GM19397 (cell line): ENCODE results near the gene IGHMBP2.
"Not testable (repeated sequence)": the region's sequence is repeated elsewhere in the genome, so short reads cannot be mapped to it uniquely, and the experiment has no call there.

Source experiments
- ATAC-seq: cut with Tn5 transposase; IDR thresholded peaks from one replicate; pipeline ENCODE4 v1.9.1; 2021; ENCODE audit warnings: mild to moderate bottlenecking, moderate library complexity; ENCODE audit not compliant: unreplicated experiment

Gene IGHMBP2

DNA sequence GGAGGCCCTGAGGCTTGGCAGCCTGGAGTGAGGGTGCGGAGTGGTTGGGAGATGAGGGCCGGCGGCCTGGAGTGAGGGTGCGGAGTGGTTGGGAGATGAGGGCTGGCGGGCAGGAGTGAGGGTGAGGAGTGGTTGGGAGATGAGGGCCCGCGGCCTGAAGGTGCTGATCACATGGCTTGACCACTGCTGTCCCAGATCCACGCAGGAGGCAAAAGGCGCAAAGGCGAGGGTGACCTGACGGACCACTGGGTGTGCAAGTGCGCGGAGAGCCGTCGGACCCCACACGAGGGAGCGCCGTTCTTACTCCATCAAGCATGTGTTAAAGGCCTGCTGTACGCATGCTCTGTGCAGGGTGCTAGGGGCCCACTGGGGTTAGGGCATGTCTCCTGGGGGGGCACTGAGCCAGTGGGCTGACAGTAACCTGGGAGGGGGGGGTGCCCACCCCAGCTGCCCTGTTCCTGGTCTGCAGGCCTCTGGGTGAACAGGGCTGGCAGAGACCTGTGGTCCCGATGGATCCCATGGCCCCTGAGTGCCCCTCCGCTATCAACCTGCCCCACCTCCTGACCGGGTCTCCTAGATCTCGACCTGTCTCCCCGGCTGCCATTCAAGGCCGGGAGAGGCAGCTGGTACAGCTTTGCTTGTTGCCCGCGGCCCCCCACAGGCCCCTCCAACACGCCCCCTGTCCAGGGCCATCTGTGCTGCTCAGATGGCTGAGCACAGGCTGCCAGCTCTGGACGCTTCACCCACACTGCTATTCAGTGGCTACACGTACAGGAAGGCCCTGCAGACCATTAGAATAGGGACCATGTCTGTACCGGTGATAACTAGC lies 56.0 kb downstream of the IGHMBP2 start:
- ATAC-seq = no peak

DNA sequence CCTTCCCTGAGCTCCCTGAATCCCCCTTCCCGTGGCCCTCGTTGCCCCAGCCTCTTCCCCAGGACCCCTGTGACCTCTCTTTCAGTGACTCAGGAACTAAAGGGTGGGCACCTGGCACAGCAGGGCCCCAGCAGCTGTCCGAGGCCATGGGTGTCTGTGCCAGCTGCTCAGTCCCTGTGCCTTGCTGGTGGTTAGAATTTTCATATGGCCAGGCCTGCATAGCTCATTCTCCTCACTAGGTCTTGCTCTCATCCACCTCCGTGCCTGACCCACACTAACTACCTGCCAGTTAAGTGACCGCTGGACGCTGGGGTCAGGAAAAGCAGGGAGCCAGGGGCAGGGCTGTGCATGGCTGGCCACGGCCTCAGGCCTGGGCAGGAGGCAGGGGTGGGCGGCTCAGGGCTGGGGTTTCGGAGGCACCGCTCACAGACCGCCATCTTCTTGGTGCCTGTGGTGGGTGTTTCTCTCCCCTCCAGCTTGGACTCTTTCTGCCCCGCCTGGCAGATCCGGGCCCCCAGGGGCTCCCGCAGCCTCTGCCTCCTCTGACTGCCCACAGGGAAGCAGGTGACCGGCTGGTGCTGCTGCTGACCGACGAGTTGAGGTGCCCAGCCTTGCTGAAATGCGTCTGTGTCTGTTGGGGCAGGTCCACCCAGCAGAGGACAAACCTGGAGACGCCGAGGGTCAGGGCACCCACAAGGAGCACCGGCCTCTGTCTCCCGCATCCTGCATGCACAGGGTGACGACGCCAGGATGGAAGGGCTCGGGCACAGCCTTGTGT lies 56.8 kb downstream of the IGHMBP2 start:
- ATAC-seq = no peak

DNA sequence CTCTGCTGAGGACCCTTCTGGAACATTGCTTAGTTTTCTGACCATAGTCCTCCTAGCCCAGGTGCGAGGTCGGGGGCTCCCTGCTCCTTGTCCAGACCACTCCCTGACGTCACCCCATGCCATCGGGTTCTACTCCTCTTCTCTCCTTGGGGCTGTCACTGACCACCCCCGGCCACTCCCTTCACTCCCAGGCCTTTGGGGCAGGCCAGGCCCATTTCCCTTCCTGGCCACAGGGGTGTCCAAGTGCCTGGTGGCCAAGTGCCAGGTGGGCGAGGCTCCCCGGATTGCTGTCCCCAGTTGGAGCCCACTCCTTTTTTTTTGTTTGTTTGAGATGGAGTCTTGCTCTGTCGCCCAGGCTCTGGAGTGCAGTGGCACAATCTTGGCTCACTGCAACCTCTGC lies 57.6 kb downstream of the IGHMBP2 start:
- no peak for ATAC-seq

DNA sequence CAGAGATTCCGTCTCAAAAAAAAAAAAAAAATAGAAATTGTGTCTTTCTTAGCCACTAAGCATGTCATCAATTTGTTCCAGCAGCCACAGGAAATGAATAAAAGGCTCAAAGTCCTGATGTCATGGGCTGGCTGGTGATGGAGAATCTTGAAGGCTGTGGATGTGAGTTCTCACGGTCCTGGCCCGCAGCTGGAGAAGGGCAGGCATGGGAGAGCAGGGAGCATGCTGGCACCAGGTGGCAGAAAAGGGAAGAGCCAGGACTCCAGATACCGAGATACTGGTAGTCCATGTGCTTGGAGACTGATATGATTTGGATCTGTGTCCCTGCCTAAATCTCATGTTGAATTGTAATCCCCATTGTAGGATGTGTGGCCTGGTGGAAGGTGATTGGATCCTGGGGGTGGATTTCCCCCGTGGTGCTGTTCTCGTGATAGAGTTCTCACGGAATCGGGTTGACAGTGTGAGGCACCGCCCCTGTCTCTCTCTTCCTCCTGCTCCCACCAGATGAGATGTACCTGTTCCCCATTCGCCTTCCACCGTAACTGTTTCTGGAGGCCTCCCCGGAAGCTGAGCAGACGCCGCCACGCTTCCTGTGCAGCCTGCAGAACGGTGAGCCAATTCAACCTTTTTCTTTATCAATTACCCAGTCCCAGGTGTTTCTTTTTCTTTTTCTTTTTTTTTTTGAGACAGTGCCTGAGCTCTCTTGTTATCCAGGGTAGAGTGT lies 59.0 kb downstream of the IGHMBP2 start:
- no peak for ATAC-seq

DNA sequence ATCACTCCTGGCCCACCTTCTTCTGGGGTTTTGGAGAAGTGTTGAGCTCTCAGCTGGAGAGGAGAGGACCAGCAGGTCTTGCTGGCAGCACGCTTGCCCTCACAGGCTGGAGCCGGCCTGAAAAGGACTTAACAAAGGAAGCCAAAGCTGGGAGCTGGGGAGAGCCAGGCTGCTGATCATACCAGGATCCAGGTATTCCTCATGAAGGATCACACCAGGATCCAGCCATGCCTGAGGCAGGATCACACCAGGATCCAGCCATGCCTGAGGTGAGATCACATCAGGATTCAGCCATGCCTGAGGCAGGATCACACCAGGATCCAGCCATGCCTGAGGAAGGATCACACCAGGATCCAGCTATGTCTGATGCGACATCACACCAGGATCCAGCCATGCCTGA lies 60.1 kb downstream of the IGHMBP2 start:
- no peak for ATAC-seq

DNA sequence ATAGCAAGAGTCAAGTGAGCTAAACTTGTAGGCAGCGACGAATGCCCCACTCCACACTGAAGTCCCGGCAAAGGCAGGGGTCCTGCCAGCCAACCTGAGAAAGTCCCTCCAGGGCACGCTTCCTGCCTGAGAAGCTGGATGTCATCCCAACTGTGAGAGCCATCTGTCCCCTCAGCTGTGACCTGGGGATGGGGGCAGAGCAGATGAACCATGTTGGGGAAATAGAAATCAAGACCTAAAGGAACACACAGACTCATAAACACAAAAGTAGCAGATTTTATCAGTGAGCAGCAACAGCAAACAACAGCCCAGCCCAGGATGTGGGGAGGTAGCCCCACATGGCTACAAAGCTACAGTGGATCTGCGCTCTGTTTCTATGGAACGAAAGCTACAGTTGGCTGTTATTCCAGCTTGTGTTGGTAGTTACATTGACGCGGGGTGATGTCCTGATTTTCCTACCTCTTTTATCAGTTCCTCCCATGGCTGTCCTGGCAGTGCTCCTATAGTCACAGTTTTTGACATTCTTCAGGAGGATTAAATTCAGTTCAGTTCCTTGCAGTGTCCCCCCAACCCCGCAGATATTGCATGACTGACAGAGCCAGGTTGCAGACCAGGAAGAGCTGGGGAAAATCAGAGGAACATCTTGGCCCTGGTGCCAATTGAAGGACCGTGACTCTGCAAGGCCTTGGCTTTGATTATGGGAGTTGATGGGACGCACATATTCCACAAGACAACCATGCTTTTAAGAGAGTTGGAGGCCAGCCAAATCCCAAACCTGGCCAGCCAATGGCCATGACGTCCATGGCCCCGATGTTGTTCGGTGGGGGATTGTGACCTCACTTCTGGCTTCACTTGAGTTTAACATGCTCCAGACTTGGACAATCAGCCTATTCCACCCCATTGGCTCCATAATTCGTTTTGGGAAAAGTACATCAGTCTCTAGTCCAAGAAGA lies 62.5 kb downstream of the IGHMBP2 start:
- no peak for ATAC-seq

DNA sequence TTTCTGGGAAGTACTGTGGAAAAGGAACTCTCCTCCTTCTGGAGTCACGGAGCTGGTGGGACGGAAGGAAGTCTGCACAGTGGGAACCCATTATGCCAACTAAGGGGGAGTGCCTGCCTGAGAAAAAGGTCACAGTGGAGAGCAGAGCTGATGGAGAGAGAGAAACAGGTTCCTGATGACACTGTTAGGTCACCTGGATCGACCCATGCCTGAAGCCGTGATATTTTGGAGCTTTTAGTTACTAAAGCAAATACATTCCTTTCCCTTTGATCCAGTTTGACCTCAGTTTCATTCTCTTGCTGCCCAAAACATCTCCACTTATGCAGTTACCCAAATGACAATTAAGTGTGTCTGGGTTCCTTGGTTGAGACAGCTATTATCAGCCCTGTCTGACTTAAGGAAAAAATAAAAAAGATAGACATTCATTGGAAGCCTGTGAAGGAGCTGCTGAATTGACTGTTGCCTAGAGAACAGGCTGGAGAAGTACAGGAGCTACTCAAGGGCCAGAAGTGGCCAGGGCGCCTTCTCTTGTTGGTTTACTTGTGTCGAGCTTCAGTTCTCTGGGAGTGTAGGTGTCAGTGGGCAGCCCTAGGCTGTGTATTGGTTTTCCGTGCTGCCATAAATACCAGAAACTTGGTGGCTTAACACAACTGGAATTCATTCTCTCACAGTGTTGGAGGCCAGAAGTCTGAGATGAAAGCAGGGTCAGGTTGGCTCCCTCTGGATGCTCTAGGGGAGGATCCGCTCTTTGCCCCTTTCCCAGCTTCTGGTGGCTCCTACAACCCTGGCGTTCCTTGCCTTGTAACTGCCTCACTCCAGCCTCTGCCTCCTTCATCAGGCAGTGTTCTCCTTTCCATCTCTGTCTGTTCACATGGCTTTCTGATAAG lies 63.4 kb downstream of the IGHMBP2 start:
- no peak for ATAC-seq

DNA sequence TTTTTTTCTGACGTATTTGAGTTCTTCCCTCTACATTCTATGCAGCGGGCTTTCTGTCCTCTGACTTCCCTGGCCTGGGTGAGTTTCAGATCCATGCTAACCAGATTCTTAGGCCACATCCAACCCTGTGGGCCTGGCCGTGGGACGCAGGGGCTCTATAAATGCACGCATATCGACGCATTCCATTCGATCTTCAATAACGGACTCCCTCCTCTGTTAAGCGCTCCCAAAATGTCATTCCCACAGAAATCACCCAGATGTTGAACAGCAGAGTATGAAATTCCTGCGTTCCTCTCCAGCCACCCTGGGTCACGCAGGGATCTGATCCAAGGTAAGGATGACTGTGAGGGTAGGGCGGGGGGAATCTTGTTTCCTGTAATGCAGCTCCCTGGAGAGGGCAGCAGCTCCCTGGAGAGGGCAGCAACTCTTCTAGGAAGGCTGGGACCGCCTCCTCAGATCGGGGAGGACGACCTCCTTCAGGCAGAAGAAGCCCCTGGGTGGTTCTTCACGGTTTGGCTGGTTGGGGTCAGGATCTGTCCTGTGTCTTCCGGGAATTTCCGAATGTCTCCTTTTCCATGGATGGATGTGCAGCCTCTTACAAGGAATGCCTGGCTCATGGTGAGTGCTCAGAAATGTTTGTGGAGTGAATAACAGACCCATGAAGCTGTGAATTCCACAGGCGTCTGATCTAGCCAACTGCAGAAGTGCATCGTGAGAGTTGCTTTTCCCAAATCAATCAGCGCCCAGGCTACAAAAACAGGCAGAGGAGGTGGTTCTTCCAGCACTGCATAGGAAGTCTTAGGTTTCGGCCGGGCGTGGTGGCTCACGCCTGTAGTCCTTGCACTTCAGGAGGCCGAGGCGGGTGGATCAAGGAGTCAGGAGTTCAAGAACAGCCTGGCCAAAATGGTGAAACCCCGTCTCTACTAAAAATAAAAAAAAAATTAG lies 64.9 kb downstream of the IGHMBP2 start:
- no peak for ATAC-seq

DNA sequence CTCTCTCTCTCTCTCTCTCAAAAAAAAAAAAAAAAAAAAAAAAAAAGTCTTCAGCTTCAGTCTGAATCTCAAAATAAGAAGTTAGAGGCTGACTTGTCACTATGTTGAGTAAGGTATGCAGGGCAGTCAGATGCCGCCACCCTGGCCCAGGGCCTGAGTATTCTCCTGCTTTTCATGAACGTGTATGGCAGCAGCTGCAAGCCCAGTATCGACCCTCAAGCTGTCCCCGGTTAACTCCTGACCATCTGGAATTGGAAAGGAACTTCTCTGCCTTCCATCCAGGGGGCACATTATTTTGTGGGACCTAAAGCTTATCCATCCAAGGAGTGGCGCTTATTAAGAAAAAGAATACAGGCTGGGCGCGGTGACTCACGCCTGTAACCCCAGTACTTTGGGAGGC lies 65.7 kb downstream of the IGHMBP2 start:
- ATAC-seq = no peak

DNA sequence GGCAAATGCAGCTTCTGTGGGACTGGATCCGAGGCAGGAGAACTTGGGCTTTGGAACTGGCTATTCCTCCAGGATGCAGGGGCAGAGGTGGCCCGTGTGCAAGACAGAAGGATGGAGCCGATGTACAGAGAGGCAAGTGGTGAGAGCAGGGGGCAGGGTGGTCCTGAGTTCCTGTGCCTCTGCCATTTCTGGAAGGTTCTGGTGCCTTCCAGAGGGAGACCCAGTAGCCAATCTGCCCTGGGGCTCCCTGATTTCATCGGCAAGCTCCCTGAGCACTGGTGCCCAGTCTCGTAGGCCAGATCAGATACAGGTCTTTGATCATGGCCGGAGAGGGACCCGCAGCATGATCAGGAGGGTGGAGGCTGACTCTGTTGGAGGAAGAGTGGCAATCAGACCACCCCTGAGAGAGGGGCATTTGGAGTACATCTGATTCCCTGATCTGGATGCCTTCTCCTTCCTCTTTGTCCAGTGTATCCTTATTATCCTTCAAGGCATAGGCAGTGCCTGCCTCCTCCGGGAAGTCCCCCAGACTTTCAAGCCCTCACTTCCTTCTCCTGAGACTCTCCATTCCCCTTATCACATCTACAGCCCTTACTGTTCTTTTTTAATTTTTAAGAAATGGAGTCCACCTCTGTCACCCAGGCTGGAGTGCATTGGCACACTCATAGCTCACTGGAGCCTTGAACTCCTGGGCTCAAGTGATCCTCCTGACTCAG lies 67.4 kb downstream of the IGHMBP2 start:
- ATAC-seq = no peak

DNA sequence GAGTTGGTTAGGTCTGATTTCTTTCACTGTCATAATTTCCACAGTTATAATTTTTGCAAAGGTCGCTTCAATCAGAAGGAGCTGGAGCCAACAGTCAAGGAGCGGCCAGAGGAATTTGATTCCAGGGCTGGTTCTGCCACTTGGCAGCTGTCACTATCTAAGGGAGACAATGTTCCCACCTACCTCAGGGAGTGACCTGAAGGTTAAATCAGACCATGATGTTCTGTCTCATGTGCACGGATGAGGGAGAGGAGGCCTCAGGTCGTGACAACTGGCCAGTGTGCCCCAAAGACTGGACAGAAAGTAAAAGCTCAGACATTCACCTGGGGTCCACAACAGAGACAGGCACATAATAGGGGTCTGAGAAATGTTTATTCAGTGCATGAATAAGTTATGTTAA lies 69.5 kb downstream of the IGHMBP2 start:
- no peak for ATAC-seq

DNA sequence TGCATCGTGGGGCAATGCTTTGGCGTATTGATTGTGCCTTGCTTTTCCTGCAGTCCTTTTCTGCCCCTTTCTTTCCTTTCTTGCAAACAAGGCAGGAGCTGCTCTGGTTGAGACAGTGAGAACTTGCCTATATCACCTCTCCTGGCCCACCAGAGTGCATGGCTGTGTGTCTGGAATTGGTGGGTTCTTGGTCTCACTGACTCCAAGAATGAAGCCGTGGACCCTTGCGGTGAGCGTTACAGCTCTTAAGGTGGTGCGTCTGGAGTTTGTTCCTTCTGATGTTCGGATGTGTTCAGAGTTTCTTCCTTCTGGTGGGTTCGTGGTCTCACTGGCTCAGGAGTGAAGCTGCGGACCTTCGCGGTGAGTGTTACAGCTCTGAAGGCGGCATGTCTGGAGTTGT lies 70.0 kb downstream of the IGHMBP2 start:
- not testable (repeated sequence) for ATAC-seq

DNA sequence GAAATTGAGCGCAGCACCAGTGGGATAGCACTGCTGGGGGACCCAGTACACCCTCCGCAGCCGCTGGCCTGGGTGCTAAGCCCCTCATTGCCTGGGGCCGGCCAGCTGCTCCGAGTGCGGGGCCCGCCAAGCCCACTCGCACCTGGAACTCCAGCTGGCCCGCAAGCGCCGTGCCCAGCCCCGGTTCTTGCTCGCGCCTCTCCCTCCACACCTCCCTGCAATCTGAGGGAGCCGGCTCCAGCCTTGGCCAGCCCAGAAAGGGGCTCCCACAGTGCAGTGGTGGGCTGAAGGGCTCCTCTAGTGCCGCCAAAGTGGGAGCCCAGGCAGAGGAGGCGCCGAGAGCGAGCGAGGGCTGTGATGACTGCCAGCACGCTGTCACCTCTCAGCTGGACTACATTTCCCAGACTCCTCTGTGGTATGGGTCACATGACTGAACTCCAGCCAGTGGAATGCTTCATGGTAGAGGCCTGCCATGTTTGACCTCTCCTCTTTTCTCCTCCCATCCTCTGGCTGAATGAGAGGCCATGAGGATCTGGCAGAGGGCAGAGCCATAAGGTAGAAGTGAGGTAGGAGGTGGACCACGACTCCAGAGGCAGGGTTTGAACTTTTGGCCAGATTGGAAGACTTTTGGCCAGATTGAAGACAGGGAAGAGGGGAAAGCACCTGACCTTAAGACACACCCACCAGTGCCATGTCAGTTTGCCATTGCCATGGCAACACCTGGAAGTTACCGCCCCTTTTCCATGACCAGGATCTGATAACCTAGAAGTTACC lies 70.9 kb downstream of the IGHMBP2 start:
- ATAC-seq = no peak

DNA sequence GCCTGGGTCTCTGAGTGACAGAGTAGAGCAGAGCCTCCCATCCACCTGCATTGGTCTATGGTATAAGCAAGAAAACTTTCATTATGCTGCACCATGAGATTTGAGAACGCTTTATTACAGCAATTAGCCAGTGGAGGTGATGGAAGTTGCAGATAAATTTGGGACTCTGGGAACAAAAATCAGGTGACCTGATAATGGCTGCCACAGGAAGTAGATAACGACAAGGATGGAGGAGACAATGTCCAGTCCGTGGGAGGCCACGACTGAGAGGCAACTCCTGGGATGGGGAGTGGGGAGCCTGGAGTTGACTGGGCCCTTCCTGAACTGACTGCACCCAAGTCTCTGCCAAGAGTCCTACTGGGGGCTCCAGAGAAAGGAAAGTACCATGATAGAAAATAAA lies 72.4 kb downstream of the IGHMBP2 start:
- ATAC-seq = no peak

DNA sequence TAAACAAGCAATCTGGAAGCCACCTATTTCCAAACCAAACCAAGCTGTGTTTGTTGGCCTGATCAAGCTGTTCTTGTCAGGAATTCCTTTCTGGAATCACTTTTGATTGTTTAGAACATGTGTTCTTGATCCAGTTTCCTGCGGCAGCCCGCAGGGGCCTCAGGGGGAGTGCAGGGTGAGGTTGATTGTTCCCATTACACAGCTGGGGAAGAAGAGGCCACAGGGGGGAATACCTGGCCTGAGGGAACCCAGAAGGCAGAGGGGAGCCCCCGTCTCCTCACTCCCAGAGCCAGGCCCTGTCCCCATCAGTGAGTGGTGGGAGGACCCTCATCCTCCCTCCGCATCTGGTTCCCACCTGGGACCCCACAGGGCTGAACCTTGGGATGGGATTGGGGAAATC lies 72.9 kb downstream of the IGHMBP2 start:
- no peak for ATAC-seq

DNA sequence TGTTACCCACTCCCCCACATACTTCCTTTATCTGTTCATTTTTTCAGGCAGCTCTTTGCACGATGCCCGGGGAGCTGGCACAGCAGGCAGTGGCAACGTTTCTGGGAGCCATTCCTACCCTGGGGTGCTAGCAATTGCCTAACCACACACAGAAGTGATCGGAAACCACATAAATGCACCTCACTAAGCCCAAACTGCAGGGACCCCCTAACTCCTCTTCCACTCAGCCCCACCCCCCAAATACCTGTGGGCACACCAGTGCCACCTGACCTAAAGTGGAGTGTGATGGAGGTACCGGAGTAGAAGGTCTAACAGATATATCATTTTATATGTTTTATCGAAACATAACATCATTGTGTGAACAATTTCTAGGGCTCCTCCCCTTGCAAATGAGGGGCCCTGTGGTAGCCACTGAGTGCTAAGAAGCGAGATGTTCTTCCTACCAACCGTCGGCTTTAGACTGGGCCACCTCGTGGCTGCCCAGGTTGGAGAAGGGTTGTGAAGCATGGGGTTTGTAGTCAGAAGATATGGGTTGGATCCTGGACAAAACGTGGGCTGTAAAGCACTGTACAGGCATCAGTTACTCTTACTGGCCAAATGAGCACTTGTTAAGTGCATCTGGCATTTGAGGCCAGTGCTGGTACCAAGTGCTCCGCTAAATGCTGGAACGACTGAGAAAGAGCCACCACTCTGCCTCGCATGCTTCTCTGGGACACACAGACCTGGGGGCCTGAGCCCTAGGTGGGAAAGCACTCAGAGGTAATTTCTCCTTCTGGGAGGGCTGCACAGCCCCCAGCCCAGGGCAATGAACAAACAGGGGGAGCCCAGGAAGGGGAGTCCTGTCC lies 74.3 kb downstream of the IGHMBP2 start:
- ATAC-seq = no peak
